LNCaP clone FGC (cell line): ENCODE measurements around the gene CTDP1.

Experiments used
- DNase-seq: peaks from one replicate; pipeline ENCODE4 v3.0.0-alpha.2; 2011; ENCODE audit warnings: low read depth
- H3K4me3 ChIP-seq: 2 replicates; pipeline ENCODE4 v1.5.1; 2011; ENCODE audit warnings: mild to moderate bottlenecking, low read depth, low read length, control low read depth
- CTCF ChIP-seq: IDR thresholded peaks from 2 replicates; pipeline ENCODE4 v1.5.1; 2012; ENCODE audit warnings: mild to moderate bottlenecking; ENCODE audit not compliant: control insufficient read depth, insufficient read depth; ENCODE audit errors: extremely low read depth

Gene CTDP1

GRCh38 chr18:79723628-79724027 lies 44.0 kb downstream of the CTDP1 start:
- H3K4me3 ChIP-seq = no peak overlapping the region
- DNase-seq = no peak
- TF ChIP-seq CTCF = no peak

- no peak for DNase-seq
- H3K4me3 ChIP-seq = no peak overlapping the region
- no peak for TF ChIP-seq CTCF
Observed at GRCh38 chr18:79724299-79725080, 44.9 kb downstream of the CTDP1 start.

- DNase-seq = no peak
- no peak for TF ChIP-seq CTCF
- H3K4me3 ChIP-seq = no peak overlapping the region
Observed at GRCh38 chr18:79725486-79725885, 45.9 kb downstream of the CTDP1 start.

- DNase-seq = no peak
Observed at GRCh38 chr18:79726721-79727120, 47.1 kb downstream of the CTDP1 start.

GRCh38 chr18:79727211-79727610 lies 47.6 kb downstream of the CTDP1 start:
- no peak overlapping the region for H3K4me3 ChIP-seq
- DNase-seq = no peak
- no peak for TF ChIP-seq CTCF

More at GRCh38 chr18:79726721-79727120, 47.1 kb downstream of the CTDP1 start:
- H3K4me3 ChIP-seq = no peak overlapping the region
- TF ChIP-seq CTCF = no peak

- DNase-seq = no peak
- H3K4me3 ChIP-seq = no peak overlapping the region
- TF ChIP-seq CTCF = no peak
Observed at GRCh38 chr18:79728931-79729586, 49.5 kb downstream of the CTDP1 start.
